Right kidney (tissue), 9 donors: ENCODE data around the gene GTF3C4.

Experiments
- DNase-seq: peaks from one replicate; pipeline ENCODE4 v3.0.0-alpha.2; 2016
- long read RNA-seq, 8 donors: transcript quantifications; one replicate each; lab custom pipeline, GENCODE V29; 2026

GTF3C4 gene, protein sequence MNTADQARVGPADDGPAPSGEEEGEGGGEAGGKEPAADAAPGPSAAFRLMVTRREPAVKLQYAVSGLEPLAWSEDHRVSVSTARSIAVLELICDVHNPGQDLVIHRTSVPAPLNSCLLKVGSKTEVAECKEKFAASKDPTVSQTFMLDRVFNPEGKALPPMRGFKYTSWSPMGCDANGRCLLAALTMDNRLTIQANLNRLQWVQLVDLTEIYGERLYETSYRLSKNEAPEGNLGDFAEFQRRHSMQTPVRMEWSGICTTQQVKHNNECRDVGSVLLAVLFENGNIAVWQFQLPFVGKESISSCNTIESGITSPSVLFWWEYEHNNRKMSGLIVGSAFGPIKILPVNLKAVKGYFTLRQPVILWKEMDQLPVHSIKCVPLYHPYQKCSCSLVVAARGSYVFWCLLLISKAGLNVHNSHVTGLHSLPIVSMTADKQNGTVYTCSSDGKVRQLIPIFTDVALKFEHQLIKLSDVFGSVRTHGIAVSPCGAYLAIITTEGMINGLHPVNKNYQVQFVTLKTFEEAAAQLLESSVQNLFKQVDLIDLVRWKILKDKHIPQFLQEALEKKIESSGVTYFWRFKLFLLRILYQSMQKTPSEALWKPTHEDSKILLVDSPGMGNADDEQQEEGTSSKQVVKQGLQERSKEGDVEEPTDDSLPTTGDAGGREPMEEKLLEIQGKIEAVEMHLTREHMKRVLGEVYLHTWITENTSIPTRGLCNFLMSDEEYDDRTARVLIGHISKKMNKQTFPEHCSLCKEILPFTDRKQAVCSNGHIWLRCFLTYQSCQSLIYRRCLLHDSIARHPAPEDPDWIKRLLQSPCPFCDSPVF
- long read RNA-seq, donor 1, full-length matches to known transcripts = 4 of 4 reads
- long read RNA-seq, donor 1, partial matches to known transcripts = 0 of 4 reads
- long read RNA-seq, donor 1, other reads (novel, unspliced or antisense) = 0 of 4 reads
- long read RNA-seq, donor 2, full-length matches to known transcripts = 3 of 11 reads
- long read RNA-seq, donor 2, partial matches to known transcripts = 8 of 11 reads
- long read RNA-seq, donor 2, other reads (novel, unspliced or antisense) = 0 of 11 reads
- long read RNA-seq, donor 3, full-length matches to known transcripts = 3 of 3 reads
- long read RNA-seq, donor 3, partial matches to known transcripts = 0 of 3 reads
- long read RNA-seq, donor 3, other reads (novel, unspliced or antisense) = 0 of 3 reads
- long read RNA-seq, donor 4, full-length matches to known transcripts = 2 of 7 reads
- long read RNA-seq, donor 4, partial matches to known transcripts = 5 of 7 reads
- long read RNA-seq, donor 4, other reads (novel, unspliced or antisense) = 0 of 7 reads
- long read RNA-seq, donor 5, full-length matches to known transcripts = 2 of 15 reads
- long read RNA-seq, donor 5, partial matches to known transcripts = 13 of 15 reads
- long read RNA-seq, donor 5, other reads (novel, unspliced or antisense) = 0 of 15 reads
- long read RNA-seq, donor 6, full-length matches to known transcripts = 7 of 7 reads
- long read RNA-seq, donor 6, partial matches to known transcripts = 0 of 7 reads
- long read RNA-seq, donor 6, other reads (novel, unspliced or antisense) = 0 of 7 reads
- long read RNA-seq, donor 7, full-length matches to known transcripts = 5 of 22 reads
- long read RNA-seq, donor 7, partial matches to known transcripts = 17 of 22 reads
- long read RNA-seq, donor 7, other reads (novel, unspliced or antisense) = 0 of 22 reads
- long read RNA-seq, donor 8, full-length matches to known transcripts = 5 of 11 reads
- long read RNA-seq, donor 8, partial matches to known transcripts = 6 of 11 reads
- long read RNA-seq, donor 8, other reads (novel, unspliced or antisense) = 0 of 11 reads

DNA sequence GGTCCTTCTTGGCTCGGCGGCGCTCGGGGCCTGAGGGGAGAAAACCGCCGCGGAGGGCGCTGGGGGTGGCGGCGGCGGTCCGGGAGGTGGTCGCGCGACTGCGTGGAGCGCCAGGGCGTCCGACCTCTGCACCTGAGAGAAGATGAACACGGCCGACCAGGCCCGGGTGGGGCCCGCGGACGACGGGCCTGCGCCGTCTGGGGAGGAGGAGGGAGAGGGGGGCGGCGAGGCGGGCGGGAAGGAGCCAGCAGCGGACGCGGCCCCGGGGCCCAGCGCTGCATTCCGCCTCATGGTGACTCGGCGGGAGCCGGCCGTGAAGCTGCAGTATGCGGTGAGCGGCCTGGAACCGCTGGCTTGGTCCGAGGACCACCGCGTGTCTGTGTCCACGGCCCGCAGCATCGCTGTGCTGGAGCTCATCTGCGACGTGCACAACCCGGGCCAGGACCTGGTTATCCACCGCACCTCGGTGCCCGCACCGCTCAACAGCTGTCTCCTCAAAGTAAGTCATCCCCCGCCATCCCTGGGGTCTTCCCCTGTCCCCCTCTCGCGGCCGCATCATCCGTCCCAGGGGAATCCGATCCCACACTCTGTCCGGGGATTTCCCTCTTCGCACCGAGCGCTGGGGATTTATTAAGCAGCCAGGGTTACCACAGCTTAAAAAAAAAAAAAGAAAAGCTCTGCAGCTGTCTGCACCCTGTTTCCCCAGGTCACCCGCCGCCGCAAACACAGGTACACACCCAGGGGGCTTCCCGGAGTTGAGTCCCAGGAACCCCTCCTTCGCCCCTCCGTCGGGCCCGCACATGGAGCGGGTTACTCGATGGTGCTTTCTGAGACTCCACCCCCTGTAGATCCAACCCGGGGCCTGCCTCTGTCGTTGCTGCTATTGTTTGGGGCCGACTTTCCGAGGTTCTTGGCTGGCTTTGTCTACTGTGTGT lies at the start of gene GTF3C4:
Gene GTF3C4, plus strand, starts transcription at position 8 of the 935 bp plus-strand sequence. Its CDS starts 135 bp downstream, at position 143.
- no peak for DNase-seq

DNA sequence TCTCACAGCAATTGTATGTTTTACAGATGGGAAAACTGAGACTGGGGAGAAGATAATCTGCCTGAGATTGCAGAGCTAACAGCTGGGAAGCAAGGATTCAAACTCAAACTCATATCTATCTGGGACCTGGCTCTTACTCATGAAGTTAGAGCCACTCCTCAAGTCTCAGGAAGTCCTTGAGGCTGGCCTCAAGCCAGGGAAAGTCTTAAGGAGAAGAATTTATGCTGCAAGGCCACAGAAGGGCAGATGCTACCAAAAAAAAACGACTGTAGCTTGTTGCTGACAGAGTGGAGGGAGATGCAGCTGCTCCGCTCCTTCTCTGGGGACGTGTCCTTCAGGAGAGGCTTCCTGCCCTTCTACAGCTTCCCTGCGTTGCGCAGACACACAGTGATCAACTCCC lies 48.1 kb upstream of the GTF3C4 start:
- no peak for DNase-seq

DNA sequence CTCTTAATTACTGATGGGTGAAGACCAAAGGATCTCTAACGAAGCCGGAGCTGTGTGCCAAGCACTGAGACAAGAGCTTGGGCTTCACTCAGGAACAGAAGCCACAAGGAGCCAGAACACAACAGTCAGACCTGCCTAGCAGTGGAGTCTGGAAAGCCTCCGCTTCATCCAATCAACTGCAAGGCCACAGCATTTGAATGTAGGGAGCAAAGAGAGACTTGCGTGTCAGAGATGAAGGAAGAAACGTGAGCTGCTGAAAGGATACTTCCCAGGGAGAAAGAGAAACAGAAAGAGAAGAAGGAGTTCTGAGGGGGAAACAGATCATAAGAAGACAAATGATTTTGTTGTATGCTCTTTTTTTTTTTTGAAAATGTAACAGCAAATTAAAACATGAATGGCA lies 44.0 kb upstream of the GTF3C4 start:
- no peak for DNase-seq

DNA sequence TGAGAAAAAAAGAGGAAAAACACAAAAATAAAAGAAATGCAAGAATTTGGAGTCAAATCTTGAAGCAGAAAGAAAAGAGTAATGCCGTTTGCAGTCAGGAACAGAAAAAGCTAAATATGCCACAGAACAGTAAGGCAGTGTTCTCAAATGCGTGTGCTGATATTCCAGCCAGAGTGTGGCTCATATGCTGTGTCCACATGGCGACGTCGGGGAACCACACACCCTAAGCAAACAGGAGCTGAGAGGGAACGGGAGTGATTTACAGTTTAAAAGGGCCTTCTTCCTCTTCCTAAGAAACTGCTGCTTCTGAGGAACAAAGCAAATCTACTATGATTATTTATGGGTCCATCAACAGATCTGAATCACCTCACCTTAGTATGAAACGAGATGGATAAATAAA lies 43.2 kb upstream of the GTF3C4 start:
- DNase-seq = no peak

DNA sequence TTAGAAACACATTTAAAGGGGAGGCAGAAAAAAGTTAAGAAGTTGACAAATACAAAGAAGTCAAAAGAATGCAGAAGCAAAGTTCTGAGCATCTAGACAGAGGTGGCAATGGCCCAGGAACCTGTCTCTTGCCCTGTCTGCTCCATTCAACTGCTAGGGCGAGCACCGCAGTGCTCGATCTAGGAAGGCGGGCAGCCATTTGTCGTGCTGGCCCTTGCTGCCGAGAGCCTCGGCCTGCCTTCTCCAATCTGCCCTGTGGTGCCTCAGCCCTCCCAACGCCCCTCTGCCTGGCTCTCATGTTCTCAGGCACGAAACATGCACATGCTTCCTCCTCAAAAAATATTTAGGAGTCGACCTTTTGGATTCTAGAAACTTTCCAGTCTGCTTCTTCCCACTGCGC lies 42.7 kb upstream of the GTF3C4 start:
- no peak for DNase-seq

DNA sequence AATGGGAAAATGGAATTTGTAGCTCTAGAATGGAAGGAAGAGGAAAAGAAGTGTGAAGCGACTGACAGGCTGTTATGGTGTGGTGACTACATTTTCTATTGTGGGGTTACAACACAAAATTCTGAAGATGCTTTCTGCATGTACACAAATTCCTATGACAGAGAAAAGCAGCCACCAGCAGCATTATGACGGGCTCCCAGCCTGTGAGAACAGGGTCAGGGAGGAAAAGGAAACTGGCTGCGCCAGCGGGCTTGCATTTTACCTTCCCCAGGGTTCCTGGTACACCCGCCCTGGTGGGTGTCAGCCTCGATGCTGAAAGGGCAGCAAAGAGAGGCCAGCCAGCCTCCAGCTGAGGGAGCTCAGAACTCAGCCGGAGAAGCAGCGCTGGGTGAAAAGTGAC lies 41.5 kb upstream of the GTF3C4 start:
- no peak for DNase-seq

DNA sequence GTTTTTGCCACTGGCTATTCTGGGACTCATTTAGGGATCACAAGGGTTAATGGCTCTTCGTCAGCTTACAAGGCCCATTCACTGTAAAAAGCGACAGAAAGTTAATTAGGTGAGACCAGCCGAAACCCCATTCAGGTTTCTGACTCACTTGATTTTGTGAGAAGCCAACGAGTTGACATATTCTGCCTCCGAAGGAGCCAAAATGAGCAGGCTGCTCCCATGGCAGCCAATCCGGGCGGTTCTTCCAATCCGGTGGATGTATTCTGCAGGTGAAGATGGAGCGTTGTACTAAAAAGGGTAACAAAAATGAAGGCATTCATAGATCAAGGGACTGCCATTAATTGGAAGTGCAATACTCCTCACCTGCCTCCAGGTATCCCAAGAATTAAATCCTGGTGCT lies 40.1 kb upstream of the GTF3C4 start:
- no peak for DNase-seq

DNA sequence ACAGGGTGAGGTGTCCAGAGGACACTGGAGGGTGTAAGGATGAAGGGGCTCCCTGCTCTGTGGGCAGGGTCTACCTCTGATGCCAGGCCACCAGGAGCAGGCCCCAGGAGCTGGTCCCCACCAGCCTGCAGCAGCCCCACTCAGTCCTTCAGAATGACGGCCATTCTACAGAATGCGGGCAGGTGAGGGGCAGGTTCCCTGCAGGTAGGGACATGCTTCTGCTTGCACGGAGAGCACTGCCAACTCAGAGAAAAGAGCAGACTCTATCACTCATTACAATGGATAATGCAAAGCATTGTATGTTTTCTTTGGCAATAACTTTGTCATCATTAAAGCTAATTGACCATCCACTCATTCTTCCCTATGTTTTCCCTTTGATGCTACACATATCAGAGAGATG lies 39.5 kb upstream of the GTF3C4 start:
- no peak for DNase-seq

DNA sequence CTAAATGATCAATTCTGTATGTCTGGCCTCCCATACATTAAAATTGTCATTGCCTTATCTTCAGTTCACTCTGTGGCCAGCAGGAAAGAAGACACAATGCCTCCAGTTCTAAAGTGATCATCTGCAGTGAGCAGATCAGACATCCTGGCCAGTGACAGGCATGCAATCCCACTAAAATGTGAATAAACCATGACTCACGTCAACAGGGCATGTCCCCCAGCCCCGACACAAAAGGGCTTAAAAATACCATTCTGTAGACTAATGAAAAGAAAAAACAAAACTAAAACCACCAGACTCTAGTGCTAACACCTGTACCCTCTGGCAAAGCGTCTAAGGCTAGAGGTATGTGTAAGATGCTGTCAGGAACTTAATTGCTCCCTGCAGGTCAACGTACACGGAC lies 39.0 kb upstream of the GTF3C4 start:
- no peak for DNase-seq

DNA sequence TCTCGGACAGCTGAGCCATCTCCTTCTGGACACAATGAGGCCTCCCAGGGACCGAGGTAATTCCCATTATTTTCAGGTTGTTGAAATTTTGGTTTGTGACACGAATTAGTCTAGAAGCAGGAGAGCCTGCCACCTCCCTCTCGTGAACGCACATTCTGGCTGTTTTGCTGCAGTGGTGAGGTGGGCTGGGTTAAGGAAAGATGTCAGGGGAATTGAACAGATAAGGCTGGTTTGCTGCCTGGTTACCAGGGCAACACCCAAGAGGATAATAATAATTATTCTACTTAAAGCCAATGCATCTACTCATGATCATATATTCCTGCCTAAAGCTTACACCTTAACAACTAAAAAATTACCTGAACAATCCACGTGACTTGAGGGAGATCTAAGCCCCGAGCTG lies 38.6 kb upstream of the GTF3C4 start:
- no peak for DNase-seq

DNA sequence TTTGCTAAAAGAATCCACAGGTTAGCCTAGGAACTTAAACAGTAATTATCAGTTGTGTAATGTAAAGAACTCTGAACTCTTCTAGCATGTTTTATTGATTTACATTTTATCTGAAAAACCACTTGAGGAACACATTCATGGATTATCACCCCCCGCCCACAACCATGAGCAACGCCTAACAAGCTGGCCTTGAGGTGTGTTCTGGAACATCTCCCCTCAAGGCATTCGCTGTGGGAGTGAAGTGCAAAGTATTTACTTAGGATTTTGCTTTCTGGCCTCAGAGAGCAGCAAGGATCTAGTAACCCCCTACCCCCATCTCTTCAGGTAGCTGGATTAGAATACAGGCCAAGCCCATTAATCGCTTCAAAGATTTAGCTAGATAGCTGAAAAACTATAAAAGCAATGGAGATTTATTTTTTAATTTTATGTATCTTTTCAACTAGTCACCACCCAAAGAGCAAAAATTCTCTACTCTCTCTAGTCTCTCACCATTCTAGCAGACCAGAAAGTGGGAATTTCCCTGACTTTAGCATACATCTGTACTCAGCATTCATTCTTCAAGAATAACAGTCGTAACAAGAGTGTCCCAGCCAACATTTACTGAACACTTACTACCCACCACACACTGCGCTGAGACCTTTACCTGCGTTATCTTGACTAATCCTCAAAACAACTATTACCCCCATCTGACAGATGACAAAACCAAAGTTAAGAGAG lies 37.7 kb upstream of the GTF3C4 start:
- DNase-seq = no peak

DNA sequence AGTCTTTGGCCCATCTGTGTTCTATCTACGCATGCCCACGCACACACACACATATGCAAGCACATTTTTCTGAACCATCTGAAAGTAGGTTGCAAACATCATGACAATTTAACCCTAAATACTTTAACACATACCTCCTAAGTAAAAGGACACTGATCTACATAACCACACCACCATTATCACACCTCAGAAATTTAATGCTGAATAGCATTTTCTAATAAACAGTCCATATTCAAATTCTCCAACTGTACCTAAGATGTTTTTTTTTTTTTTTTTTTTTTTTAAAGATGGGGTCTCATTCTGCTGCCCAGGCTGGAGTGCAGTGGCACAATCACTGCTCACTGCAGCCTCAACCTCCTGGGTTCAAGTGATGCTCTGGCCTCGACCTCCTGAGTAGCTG lies 35.9 kb upstream of the GTF3C4 start:
- no peak for DNase-seq

DNA sequence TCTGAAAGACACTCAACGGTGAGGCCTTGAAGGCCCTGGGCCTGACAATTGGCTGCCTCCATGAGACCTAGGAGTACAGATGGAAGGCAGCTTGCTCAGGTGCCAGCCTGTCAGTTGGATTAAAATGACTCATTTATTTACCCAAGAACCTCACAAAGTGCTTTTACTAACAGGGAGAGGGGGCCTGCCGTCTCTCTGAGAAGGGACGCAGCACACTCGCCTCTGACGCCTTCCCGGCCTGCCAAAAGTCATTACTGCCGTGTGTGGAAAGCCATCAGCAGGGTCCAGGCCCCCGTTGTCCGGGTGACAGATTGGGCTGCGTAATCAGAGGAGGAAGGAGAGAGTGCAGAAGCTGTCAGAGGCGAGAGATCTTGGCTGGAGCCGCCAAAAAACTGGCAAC lies 32.9 kb upstream of the GTF3C4 start:
- DNase-seq = no peak

DNA sequence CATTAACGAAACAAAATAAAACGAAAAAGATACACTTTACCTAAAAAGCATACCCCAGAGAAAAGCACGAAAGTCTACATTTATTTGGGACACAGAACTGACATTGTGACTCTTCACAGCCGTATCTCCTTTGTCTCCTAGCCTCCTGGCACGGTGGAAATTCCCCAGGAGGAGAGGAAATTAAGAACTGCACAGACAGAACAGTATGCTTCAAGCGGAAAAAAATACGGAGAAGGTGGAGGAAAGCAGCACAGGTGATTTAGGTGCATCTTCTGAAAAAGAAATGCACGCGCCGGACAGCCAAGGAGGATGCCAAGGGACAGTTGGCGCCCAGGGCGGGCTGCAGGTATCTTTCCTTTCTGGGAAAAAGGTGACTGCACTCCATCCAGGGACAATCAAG lies 32.5 kb upstream of the GTF3C4 start:
- no peak for DNase-seq

DNA sequence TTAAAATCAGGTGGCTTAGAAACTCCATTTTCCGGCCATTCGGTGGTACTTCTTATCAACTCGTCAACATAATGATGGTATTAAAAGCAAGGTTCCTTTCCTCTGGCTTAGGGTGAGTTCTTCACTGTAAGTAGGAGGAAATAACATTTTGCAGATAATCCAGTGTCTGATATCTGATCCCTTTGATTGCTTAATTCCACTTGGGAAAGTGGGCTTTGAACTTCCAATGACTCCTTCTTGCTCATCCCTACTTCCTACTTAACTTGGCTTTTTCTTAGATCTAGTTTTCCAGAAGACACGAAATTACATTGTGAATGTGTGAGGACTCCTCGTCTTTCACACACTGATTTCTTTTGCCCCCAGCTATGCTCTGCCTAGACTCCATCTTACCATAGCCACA lies 32.0 kb upstream of the GTF3C4 start:
- no peak for DNase-seq

DNA sequence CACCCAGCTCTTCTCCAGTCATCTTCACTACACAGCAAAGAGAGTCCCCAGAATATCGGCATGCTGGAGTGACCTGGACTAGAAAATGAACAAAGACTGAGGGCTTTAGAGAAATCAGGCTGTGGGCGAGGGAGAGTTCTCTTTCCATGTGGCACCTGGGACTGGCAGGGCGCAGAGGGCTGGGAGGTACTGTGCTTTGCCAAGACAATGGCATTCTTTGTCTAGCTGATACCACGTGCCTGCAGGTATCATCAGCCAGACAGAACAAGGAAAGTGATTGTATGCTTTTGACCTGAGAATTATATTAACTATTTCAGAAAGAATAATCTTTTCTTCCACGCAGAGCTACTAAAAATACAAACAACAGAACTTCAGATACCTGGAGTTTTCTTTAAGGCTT lies 30.9 kb upstream of the GTF3C4 start:
- no peak for DNase-seq

DNA sequence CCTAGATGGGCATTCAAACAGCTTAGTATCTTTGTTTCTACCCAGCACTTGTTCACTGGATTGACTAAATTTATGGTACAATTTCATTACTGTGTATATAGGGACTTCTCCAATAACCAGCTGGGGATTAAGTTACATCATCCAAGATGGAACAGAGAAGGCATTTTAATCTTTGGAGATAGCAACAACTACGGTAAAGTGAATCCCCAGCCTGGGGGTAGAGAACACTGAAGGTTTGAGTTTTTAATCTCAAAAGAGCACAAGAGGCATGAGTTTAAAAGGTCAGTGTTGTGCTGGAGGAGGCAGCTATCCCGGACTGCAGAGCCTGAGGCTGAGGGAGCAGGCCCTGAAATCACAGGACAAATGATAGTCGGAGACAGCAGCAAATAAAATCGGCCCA lies 29.0 kb upstream of the GTF3C4 start:
- no peak for DNase-seq

DNA sequence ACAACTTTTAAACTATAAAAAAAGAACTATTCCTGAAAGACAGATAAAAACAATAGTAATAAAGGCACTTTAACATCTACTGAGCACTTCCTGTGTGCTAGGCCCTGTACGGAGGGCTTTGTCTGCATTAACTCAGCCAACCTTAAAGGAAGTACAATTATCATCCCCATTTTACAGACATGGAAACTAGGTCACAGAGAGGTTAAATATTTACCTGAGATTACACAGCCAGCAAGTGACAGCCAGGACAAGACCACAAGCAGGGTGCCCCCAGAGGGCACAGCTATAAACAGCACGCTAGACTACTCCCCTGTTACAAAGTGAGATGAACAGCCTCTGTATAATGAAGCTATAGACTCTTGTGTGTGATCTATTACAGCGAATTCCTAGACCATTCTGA lies 26.0 kb upstream of the GTF3C4 start:
- no peak for DNase-seq

DNA sequence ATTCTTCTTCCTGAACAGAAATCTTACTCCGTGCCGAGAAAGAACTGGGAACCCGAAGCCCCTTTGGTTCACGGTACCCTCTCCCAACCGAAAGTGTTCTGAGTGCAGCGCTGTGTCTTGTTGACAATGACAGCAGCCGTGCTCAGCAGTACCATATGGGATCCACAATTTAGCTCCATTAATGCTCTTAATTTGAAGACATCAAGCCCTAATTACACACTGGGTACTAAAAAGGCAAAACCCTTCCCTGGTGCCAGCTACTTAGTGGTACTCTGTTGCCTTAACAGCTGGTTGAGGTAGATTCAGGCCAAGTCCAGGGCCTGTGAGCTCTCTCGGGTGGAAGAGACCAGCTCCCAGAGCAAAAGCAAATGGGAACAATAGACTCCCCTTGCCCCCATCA lies 25.0 kb upstream of the GTF3C4 start:
- no peak for DNase-seq

DNA sequence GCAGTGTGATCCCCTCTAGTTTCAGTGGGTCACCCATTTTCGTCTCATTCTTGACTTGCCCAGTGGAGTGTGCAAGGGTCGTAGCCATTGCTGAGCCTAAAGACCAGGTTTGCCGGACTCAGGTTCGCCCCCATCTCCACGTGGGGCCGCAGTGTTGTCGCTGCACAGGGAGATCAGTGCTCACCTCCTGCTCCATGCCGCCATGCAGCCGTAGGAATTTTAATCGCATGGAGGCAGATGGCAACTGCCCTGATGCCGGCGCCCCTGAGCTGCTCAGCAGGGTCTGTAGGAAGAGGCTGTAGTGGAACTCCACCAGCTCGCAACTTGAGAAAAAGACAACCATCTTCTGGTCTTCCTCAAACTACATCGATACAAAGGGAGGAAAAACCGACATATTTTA lies 24.6 kb upstream of the GTF3C4 start:
- DNase-seq = no peak
